ENCODE results near the gene HERC2.

HERC2 gene

DNA sequence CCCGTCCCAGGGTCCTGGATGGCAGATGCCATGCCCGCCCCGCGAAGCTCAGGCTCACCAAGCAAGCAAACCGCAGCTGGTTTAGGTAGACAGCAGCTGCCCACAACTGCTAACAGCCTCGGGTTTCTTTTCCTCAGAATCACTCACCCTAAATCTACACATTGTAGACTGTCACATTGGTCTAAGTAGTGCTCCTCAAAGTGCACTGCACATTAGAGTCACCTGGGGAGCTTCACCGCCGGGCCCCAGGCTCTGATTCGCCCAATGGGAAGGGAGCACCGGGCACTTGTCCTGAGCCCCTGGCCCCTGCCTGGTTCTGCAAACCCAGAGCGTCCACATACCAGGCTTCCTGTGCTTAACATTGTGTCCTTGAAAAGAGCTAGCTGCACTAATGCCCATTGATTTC is 223.6 kb downstream of the HERC2 start:
- TF ChIP-seq SIN3A (IDR thresholded peaks at IDR 0.05; ENCODE audit: borderline replicate concordance, insufficient read depth, low read length) (no peak), FOXP2 (optimal IDR thresholded peaks at IDR 0.05; ENCODE audit: borderline replicate concordance, extremely low read depth, extremely low read length, insufficient read depth) (no peak), POLR2AphosphoS5 (IDR thresholded peaks at IDR 0.05; ENCODE audit: low read depth, low read length) (no peak), TAF1 (IDR thresholded peaks at IDR 0.05; ENCODE audit: borderline replicate concordance, insufficient read depth, low read length) (no peak)
- TF ChIP-seq, protein P1, sequence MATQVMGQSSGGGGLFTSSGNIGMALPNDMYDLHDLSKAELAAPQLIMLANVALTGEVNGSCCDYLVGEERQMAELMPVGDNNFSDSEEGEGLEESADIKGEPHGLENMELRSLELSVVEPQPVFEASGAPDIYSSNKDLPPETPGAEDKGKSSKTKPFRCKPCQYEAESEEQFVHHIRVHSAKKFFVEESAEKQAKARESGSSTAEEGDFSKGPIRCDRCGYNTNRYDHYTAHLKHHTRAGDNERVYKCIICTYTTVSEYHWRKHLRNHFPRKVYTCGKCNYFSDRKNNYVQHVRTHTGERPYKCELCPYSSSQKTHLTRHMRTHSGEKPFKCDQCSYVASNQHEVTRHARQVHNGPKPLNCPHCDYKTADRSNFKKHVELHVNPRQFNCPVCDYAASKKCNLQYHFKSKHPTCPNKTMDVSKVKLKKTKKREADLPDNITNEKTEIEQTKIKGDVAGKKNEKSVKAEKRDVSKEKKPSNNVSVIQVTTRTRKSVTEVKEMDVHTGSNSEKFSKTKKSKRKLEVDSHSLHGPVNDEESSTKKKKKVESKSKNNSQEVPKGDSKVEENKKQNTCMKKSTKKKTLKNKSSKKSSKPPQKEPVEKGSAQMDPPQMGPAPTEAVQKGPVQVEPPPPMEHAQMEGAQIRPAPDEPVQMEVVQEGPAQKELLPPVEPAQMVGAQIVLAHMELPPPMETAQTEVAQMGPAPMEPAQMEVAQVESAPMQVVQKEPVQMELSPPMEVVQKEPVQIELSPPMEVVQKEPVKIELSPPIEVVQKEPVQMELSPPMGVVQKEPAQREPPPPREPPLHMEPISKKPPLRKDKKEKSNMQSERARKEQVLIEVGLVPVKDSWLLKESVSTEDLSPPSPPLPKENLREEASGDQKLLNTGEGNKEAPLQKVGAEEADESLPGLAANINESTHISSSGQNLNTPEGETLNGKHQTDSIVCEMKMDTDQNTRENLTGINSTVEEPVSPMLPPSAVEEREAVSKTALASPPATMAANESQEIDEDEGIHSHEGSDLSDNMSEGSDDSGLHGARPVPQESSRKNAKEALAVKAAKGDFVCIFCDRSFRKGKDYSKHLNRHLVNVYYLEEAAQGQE (IDR thresholded peaks at IDR 0.05; ENCODE audit: insufficient read depth in 1 of 2, low read depth in 2 of 2, low read length in 2 of 2), result no peak

DNA sequence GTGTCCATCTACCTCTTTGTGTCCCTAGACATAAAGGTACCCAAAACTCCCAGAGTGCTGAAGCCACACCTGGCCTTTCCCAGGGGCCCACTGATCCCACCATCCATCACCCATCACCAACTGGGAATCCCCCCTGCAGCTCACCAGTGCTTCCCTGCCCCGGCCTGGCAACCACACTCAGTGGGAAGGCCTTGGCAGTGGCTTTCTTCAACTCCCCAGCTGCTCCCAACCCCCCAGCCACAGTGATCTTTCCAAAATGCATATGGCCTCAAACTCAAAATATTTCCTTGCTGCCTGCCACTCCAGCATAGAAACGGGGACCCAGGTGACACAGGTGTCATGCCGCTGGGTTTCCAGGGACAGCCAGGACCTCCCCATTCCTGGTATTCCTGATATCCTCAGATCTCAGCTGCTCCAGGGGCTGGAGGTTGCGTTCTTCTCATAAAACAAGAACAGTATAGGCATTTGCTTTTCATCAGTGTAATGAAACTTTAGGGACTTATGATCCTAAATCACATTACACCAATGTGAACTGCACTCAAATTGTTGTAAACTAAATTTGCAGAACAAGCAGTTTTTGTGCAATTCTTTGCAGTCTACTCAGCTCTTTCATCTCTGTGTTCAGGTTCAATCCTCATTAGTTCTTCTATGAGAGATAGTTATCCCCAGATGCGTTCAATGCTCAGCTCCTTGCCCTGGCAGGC is 224.2 kb downstream of the HERC2 start:
- TF ChIP-seq TAF1 (IDR thresholded peaks at IDR 0.05; ENCODE audit: borderline replicate concordance, insufficient read depth, low read length) (no peak), SIN3A (IDR thresholded peaks at IDR 0.05; ENCODE audit: borderline replicate concordance, insufficient read depth, low read length) (no peak), FOXP2 (optimal IDR thresholded peaks at IDR 0.05; ENCODE audit: borderline replicate concordance, extremely low read depth, extremely low read length, insufficient read depth) (no peak), POLR2AphosphoS5 (IDR thresholded peaks at IDR 0.05; ENCODE audit: low read depth, low read length) (no peak)
- TF ChIP-seq, protein P1 (IDR thresholded peaks at IDR 0.05; ENCODE audit: insufficient read depth in 1 of 2, low read depth in 2 of 2, low read length in 2 of 2), result no peak

DNA sequence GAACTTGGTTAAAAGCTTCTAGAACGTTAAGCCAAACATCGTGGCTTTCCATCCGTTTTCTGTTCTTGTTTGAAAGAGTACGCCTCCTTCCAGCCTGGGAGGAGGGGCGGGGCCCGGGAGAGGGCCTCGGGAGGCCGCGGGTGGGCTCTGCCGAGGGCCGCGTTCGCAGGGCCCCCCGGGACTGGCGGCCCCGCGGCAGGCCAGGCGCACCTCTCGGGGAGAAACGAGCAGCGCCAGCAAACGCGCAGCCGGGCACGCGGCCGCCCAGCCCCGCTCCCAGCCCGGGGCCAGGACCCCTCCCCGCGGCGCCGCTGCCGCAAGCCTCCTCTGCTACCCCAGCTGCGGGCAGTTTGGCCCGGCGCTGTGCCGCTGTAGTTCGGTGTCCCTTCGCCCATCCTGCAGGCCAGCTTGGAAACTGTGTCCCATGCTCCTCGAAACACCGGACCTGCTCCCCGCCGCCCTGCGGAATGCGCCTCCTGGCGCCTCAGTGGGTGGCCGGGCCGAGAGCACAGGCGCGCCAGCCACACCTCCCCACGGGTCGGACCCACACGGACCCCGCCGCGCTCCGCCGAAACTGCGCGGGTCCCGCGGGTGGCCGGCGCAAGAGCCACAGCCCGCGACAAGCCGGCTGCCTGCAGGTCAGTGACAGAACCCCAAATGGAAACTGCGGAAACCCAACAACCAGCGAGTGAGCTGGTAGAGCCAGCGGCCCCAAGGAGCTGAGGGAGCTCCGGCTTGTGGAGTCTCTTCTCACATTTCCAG is 225.1 kb downstream of the HERC2 start:
- TF ChIP-seq SIN3A (IDR thresholded peaks at IDR 0.05; ENCODE audit: borderline replicate concordance, insufficient read depth, low read length) (no peak), TAF1 (IDR thresholded peaks at IDR 0.05; ENCODE audit: borderline replicate concordance, insufficient read depth, low read length) (no peak), POLR2AphosphoS5 (IDR thresholded peaks at IDR 0.05; ENCODE audit: low read depth, low read length) (no peak), FOXP2 (optimal IDR thresholded peaks at IDR 0.05; ENCODE audit: borderline replicate concordance, extremely low read depth, extremely low read length, insufficient read depth) (no peak)
- TF ChIP-seq, protein P1 (IDR thresholded peaks at IDR 0.05; ENCODE audit: insufficient read depth in 1 of 2, low read depth in 2 of 2, low read length in 2 of 2), result no peak

DNA sequence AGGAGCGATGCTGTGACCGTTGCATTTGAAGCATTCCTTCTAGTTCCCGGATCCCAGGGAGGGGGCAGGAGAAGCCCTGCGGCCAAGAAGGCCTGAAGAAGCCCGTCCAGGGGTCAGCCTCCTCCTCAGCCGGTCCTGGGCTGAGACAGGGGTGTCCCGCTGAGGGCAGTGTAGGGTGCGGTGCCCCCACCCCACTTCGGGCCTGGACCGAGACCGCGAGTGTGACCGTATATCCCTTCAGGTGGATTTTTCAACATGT is 225.6 kb downstream of the HERC2 start:
- TF ChIP-seq SIN3A (IDR thresholded peaks at IDR 0.05; ENCODE audit: borderline replicate concordance, insufficient read depth, low read length) (no peak), FOXP2 (optimal IDR thresholded peaks at IDR 0.05; ENCODE audit: borderline replicate concordance, extremely low read depth, extremely low read length, insufficient read depth) (no peak), POLR2AphosphoS5 (IDR thresholded peaks at IDR 0.05; ENCODE audit: low read depth, low read length) (no peak), TAF1 (IDR thresholded peaks at IDR 0.05; ENCODE audit: borderline replicate concordance, insufficient read depth, low read length) (no peak)
- TF ChIP-seq, protein P1 (IDR thresholded peaks at IDR 0.05; ENCODE audit: insufficient read depth in 1 of 2, low read depth in 2 of 2, low read length in 2 of 2), result no peak

Data from PFSK-1 (cell line).